ENCODE measurements around the gene MTRR. TPM values are rescaled to one million over a fixed set of nuclear protein-coding genes. Genes with fewer than 3 reads are reported as not detected.
"Not testable (repeated sequence)": the region's sequence is repeated elsewhere in the genome, so short reads cannot be mapped to it uniquely, and the experiment has no call there.

The MTRR gene
- total RNA-seq, 1 donor from 2014 or later: 40.5 TPM

GRCh38 chr5:7902666-7903625, 34.0 kb downstream of the MTRR start:
- no peak overlapping the region for H3K4me3 Mint-ChIP-seq
- no peaks in the 10 kb centered on the region for H3K27me3 Mint-ChIP-seq (ENCODE audit: low read depth)
- H3K27ac Mint-ChIP-seq: no peak overlapping the region
- peaks cover 67% of the 10 kb centered on the region for H3K36me3 Mint-ChIP-seq
- TF ChIP-seq CTCF (IDR thresholded peaks at IDR 0.05; ENCODE audit: unreplicated experiment): no peak
- DNase-seq (ENCODE audit: low spot score in 2 of 2, unreplicated experiment in 2 of 2): no peak
- peaks cover 12% of the 10 kb centered on the region for H3K9me3 Mint-ChIP-seq
- H3K4me1 Mint-ChIP-seq: no peaks in the 10 kb centered on the region

GRCh38 chr5:7904170-7904569, 35.2 kb downstream of the MTRR start:
- TF ChIP-seq CTCF (IDR thresholded peaks at IDR 0.05; ENCODE audit: unreplicated experiment): no peak
- H3K27ac Mint-ChIP-seq: no peak overlapping the region
- no peak overlapping the region for H3K4me3 Mint-ChIP-seq
- no peak for DNase-seq (ENCODE audit: low spot score in 2 of 2, unreplicated experiment in 2 of 2)
- H3K9me3 Mint-ChIP-seq: peaks cover 24% of the 10 kb centered on the region
- H3K27me3 Mint-ChIP-seq (ENCODE audit: low read depth): no peaks in the 10 kb centered on the region
- H3K36me3 Mint-ChIP-seq: peaks cover 68% of the 10 kb centered on the region
- H3K4me1 Mint-ChIP-seq: no peaks in the 10 kb centered on the region

GRCh38 chr5:7907612-7908011, 38.7 kb downstream of the MTRR start:
- Mint-ChIP-seq H3K4me1 (no peaks in the 10 kb centered on the region), H3K36me3 (peaks cover 67% of the 10 kb centered on the region), H3K27me3 (ENCODE audit: low read depth) (no peaks in the 10 kb centered on the region), H3K4me3 (no peak overlapping the region), H3K9me3 (peaks cover 44% of the 10 kb centered on the region), H3K27ac (no peak overlapping the region)
- DNase-seq (ENCODE audit: low spot score in 2 of 2, unreplicated experiment in 2 of 2): no peak
- TF ChIP-seq CTCF (IDR thresholded peaks at IDR 0.05; ENCODE audit: unreplicated experiment): no peak

- no peak for DNase-seq (ENCODE audit: low spot score in 2 of 2, unreplicated experiment in 2 of 2)
- H3K36me3 Mint-ChIP-seq: peaks cover 66% of the 10 kb centered on the region
- H3K4me1 Mint-ChIP-seq: no peaks in the 10 kb centered on the region
- TF ChIP-seq CTCF (IDR thresholded peaks at IDR 0.05; ENCODE audit: unreplicated experiment): no peak
- no peak overlapping the region for H3K27ac Mint-ChIP-seq
- H3K4me3 Mint-ChIP-seq: no peak overlapping the region
- no peaks in the 10 kb centered on the region for H3K27me3 Mint-ChIP-seq (ENCODE audit: low read depth)
- H3K9me3 Mint-ChIP-seq: peaks cover 50% of the 10 kb centered on the region
Measured at GRCh38 chr5:7908317-7908716, 39.4 kb downstream of the MTRR start.

- peaks cover 54% of the 10 kb centered on the region for H3K9me3 Mint-ChIP-seq
- H3K4me3 Mint-ChIP-seq: no peak overlapping the region
- H3K36me3 Mint-ChIP-seq: peaks cover 44% of the 10 kb centered on the region
Measured at GRCh38 chr5:7910738-7911428, 41.9 kb downstream of the MTRR start.

GRCh38 chr5:7911429-7911771, 42.5 kb downstream of the MTRR start:
- not testable (repeated sequence) for DNase-seq (ENCODE audit: low spot score in 2 of 2, unreplicated experiment in 2 of 2); H3K4me3 Mint-ChIP-seq; H3K4me1 Mint-ChIP-seq; H3K27ac Mint-ChIP-seq; H3K27me3 Mint-ChIP-seq (ENCODE audit: low read depth)
- peaks cover 43% of the 10 kb centered on the region for H3K36me3 Mint-ChIP-seq
- H3K9me3 Mint-ChIP-seq: peaks cover 54% of the 10 kb centered on the region

More at GRCh38 chr5:7910738-7911428, 41.9 kb downstream of the MTRR start:
- no peak for TF ChIP-seq CTCF (IDR thresholded peaks at IDR 0.05; ENCODE audit: unreplicated experiment)
- Mint-ChIP-seq H3K27me3 (ENCODE audit: low read depth) (no peaks in the 10 kb centered on the region), H3K4me1 (no peaks in the 10 kb centered on the region), H3K27ac (no peak overlapping the region)
- no peak for DNase-seq (ENCODE audit: low spot score in 2 of 2, unreplicated experiment in 2 of 2)
